T-helper 2 cell treated with Interferon-gamma antibody and Interleukin-4, amounts not matched to agents 5 μg/mL and 100 μg/mL, for 36 hours (primary cell): ENCODE data around the gene LTA.

ENCODE experiments used
- DNase-seq: peaks from one replicate; pipeline ENCODE4 v3.0.0; 2021; ENCODE audit warnings: low spot score
- H3K27ac Mint-ChIP-seq: one replicate; pipeline ENCODE4 v1.8.0; 2021; ENCODE audit warnings: mild to moderate bottlenecking, mixed read lengths
- H3K27me3 Mint-ChIP-seq: one replicate; pipeline ENCODE4 v1.8.0; 2021; ENCODE audit warnings: low read depth, mixed read lengths
- H3K36me3 Mint-ChIP-seq: one replicate; pipeline ENCODE4 v1.8.0; 2021; ENCODE audit warnings: low read depth, mixed read lengths
- H3K4me1 Mint-ChIP-seq: one replicate; pipeline ENCODE4 v1.8.0; 2021; ENCODE audit warnings: low read depth, mixed read lengths
- H3K4me3 Mint-ChIP-seq: one replicate; pipeline ENCODE4 v1.8.0; 2022; ENCODE audit warnings: mild to moderate bottlenecking, moderate library complexity, mixed read lengths
- H3K9me3 Mint-ChIP-seq: one replicate; pipeline ENCODE4 v1.8.0; 2021; ENCODE audit warnings: mixed read lengths

LTA gene

DNA sequence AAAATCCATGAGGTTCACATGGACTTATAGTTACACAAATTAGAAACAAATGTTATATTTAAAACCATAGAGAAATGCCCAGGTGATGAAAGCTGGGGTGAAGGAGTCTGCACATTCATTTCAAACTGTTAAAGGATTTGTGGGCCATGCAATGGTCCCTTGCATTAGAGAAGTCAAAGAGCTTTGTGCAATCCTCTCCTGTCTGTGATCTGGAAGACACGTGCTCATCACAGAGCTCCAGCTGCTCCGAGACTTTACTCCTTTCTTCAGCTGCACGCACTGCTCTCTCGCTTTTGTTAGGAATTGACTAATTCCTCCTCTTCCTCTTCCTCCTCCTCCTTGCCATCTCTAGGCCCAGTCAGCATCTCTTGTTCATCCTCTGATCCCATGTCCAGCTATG lies 38.9 kb downstream of the LTA start:
- no peak overlapping the region for H3K27ac Mint-ChIP-seq
- no peaks in the 10 kb centered on the region for H3K36me3 Mint-ChIP-seq
- no peak overlapping the region for H3K4me3 Mint-ChIP-seq
- H3K4me1 Mint-ChIP-seq: peaks cover 23% of the 10 kb centered on the region
- no peak for DNase-seq
- no peaks in the 10 kb centered on the region for H3K27me3 Mint-ChIP-seq
- H3K9me3 Mint-ChIP-seq: no peaks in the 10 kb centered on the region

- no peaks in the 10 kb centered on the region for H3K27me3 Mint-ChIP-seq
- no peaks in the 10 kb centered on the region for H3K9me3 Mint-ChIP-seq
- no peak for DNase-seq
- H3K4me3 Mint-ChIP-seq: no peak overlapping the region
- no peak overlapping the region for H3K27ac Mint-ChIP-seq
- H3K4me1 Mint-ChIP-seq: peaks cover 31% of the 10 kb centered on the region
- peaks cover 7% of the 10 kb centered on the region for H3K36me3 Mint-ChIP-seq
These were observed 42.1 kb downstream of the LTA start for GRCh38 chr6:31614075-31614619.

DNA sequence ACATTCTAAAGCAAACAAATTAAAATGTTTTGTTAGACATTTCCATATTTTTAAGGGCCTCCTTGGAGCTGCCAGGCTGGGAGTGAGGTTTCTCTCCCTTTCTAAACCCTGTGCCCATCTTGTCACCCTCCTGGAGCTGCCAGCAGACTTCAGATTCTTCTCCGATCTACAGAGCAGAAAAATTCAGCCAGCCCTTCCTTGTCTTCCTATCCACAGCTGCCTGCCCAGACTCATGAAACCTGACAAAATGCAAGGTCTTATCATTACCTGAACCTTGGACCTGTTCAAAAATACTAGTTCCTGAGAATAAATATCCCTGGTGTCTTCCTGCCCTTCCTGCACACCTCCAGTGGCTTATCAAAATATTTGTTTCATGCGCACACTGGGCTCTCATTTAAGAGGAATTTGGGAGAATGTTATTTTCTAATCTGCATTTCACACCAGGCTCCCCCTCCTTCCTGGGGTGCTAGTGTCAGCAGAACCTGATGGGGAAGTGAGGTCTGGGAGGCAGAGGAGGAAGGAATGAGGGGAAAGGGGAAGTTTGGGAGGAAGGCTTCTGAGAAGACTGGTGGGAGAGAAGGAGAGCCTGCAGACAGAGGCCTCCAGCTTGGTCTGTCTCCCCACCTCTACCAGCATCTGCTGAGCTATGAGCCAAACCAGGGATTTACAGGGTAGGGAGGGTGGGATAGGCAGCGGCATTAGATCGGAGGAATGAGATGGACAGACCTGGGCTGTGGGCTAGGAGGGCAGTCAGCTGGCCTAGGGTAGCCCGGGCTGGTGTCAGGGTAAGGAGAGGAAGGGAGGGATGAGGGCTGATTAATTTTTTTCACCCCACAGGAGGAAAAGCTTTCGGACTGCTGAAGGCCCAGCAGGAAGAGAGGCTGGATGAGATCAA lies 42.8 kb downstream of the LTA start, which contains the start of gene AIF1:
TSS of gene AIF1 (plus strand) at position 551 of the 895 bp plus-strand sequence. CDS start at position 647, 96 bp downstream.
- Mint-ChIP-seq H3K4me1 (peaks cover 33% of the 10 kb centered on the region), H3K27ac (peak within 1 kb of the TSS; percentile 90)

GRCh38 chr6:31615748-31616147 lies 43.7 kb downstream of the LTA start:
- peak; percentile 18 for DNase-seq
- Mint-ChIP-seq H3K9me3 (no peaks in the 10 kb centered on the region), H3K27ac (peak overlapping the region; percentile 90), H3K27me3 (no peaks in the 10 kb centered on the region), H3K4me1 (peaks cover 33% of the 10 kb centered on the region), H3K4me3 (peak overlapping the region; percentile 81), H3K36me3 (peaks cover 9% of the 10 kb centered on the region)

More for the DNA sequence above, 42.8 kb downstream of the LTA start, which contains the start of gene AIF1:
- Mint-ChIP-seq H3K27me3 (no peaks in the 10 kb centered on the region), H3K36me3 (peaks cover 9% of the 10 kb centered on the region), H3K4me3 (peak within 1 kb of the TSS; percentile 81), H3K9me3 (no peaks in the 10 kb centered on the region)
- no peak for DNase-seq

DNA sequence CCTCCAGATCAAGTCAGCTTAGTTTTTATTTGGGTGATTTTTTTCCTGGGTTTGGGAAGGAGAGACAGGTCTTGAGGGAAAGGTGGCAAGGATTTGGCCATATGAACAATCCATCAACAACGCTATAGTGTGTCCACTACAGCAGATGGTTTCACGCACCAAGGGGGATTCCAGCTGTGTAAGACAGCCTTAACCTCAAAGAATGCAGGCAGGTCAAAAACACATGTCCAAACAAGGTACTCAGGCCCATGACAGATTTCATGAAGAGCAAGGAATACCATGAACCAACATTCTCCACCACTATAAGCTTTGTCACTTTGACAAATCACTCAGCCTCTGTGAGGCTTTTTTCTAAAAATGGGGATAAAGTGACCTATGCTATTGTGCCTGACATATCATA lies 44.9 kb downstream of the LTA start:
- H3K36me3 Mint-ChIP-seq: peaks cover 19% of the 10 kb centered on the region
- H3K4me1 Mint-ChIP-seq: peaks cover 41% of the 10 kb centered on the region
- H3K4me3 Mint-ChIP-seq: peak overlapping the region; percentile 81
- no peaks in the 10 kb centered on the region for H3K9me3 Mint-ChIP-seq
- no peaks in the 10 kb centered on the region for H3K27me3 Mint-ChIP-seq
- H3K27ac Mint-ChIP-seq: peak overlapping the region; percentile 90
- DNase-seq: no peak

- H3K36me3 Mint-ChIP-seq: peaks cover 41% of the 10 kb centered on the region
- H3K27ac Mint-ChIP-seq: peak overlapping the region; percentile 99
- peak overlapping the region; percentile 86 for H3K4me3 Mint-ChIP-seq
- H3K27me3 Mint-ChIP-seq: no peaks in the 10 kb centered on the region
- DNase-seq: peak; percentile 98
- H3K4me1 Mint-ChIP-seq: peaks cover 44% of the 10 kb centered on the region
- H3K9me3 Mint-ChIP-seq: no peaks in the 10 kb centered on the region
These were observed 47.9 kb downstream of the LTA start for GRCh38 chr6:31619805-31620585.

GRCh38 chr6:31620586-31621319 lies 48.7 kb downstream of the LTA start, which contains the start of gene PRRC2A:
TSS of gene PRRC2A (plus strand) at chr6:31620715. CDS start at chr6:31622790, 2,075 bp downstream.
- Mint-ChIP-seq H3K27me3 (no peaks in the 10 kb centered on the region), H3K9me3 (no peaks in the 10 kb centered on the region), H3K36me3 (peaks cover 47% of the 10 kb centered on the region), H3K27ac (peak within 1 kb of the TSS; percentile 99), H3K4me1 (peaks cover 38% of the 10 kb centered on the region), H3K4me3 (peak within 1 kb of the TSS; percentile 90)
- DNase-seq: no peak

GRCh38 chr6:31621320-31621939 lies 49.3 kb downstream of the LTA start:
- H3K4me3 Mint-ChIP-seq: peak overlapping the region; percentile 90
- H3K27me3 Mint-ChIP-seq: no peaks in the 10 kb centered on the region
- peak overlapping the region; percentile 93 for H3K27ac Mint-ChIP-seq
- DNase-seq: no peak
- H3K36me3 Mint-ChIP-seq: peaks cover 53% of the 10 kb centered on the region
- H3K9me3 Mint-ChIP-seq: no peaks in the 10 kb centered on the region
- peaks cover 33% of the 10 kb centered on the region for H3K4me1 Mint-ChIP-seq

GRCh38 chr6:31621991-31622390 lies 49.9 kb downstream of the LTA start:
- Mint-ChIP-seq H3K36me3 (peaks cover 53% of the 10 kb centered on the region), H3K27ac (peak overlapping the region; percentile 93), H3K9me3 (no peaks in the 10 kb centered on the region), H3K4me1 (peaks cover 28% of the 10 kb centered on the region), H3K4me3 (peak overlapping the region; percentile 90), H3K27me3 (no peaks in the 10 kb centered on the region)
- DNase-seq: no peak

GRCh38 chr6:31622684-31623091 lies 50.6 kb downstream of the LTA start:
- H3K27me3 Mint-ChIP-seq: no peaks in the 10 kb centered on the region
- DNase-seq: no peak
- no peaks in the 10 kb centered on the region for H3K9me3 Mint-ChIP-seq
- H3K36me3 Mint-ChIP-seq: peaks cover 58% of the 10 kb centered on the region
- H3K27ac Mint-ChIP-seq: peak overlapping the region; percentile 24
- H3K4me3 Mint-ChIP-seq: peak overlapping the region; percentile 90
- peaks cover 29% of the 10 kb centered on the region for H3K4me1 Mint-ChIP-seq
